Skin of body (tissue), 2 donors: Measurements from ENCODE around the gene ACTR2. TPM values are rescaled to one million over a fixed set of nuclear protein-coding genes. Genes with fewer than 3 reads are reported as not detected.
"Not testable (repeated sequence)": the region's sequence is repeated elsewhere in the genome, so short reads cannot be mapped to it uniquely, and the experiment has no call there.

Source experiments
- DNase-seq: peaks from one replicate; lab custom pipeline; 2025; lab: John Stamatoyannopoulos, UW
- total RNA-seq: library from RNA; depleted of rRNA; stranded (reverse); fragments of >200 nt; gene quantifications from one replicate; pipeline ENCODE4 v1.2.3, GENCODE V29; 2014

The ACTR2 gene
- total RNA-seq, 1 donor from 2014 or later, result 126 TPM

DNA sequence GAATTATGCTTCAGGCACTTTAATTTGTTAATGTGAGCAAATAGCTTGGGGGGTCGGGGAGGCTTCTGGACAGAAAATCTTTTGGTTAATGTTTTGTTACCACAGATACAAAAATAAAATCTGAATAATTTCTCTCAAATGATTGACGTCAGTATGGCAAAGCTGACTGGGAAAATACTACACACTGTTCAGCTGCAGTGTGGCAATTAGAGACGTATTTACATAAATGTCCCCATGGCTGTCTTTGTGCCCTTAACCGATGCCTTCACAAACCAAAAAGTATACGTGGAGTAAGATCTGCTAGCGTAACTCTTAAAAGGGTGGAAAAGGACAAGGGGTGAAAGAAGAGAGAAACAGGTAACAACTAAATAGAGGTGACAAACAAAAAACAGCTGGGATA, 83.4 kb downstream of the ACTR2 start:
- no peak for DNase-seq

DNA sequence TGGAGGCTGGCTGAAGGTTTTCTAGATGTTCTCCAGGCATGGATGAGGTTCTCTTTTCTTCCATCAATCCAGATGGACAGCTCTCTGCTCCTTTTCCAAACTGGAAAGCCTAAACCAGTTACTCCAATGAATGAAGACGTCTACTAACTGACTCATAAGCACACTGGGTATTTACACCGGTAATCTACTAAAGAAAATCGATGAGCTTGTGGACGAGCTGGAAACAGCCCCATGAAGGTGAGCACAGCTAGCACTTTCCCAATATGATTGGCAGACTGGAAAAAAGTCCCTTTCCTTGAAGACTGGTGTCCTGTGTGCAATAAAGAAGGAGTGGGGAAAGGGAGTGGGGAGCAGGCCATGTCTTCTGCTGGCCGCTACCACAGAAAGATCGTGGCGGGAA, 84.0 kb downstream of the ACTR2 start:
- DNase-seq, result no peak

DNA sequence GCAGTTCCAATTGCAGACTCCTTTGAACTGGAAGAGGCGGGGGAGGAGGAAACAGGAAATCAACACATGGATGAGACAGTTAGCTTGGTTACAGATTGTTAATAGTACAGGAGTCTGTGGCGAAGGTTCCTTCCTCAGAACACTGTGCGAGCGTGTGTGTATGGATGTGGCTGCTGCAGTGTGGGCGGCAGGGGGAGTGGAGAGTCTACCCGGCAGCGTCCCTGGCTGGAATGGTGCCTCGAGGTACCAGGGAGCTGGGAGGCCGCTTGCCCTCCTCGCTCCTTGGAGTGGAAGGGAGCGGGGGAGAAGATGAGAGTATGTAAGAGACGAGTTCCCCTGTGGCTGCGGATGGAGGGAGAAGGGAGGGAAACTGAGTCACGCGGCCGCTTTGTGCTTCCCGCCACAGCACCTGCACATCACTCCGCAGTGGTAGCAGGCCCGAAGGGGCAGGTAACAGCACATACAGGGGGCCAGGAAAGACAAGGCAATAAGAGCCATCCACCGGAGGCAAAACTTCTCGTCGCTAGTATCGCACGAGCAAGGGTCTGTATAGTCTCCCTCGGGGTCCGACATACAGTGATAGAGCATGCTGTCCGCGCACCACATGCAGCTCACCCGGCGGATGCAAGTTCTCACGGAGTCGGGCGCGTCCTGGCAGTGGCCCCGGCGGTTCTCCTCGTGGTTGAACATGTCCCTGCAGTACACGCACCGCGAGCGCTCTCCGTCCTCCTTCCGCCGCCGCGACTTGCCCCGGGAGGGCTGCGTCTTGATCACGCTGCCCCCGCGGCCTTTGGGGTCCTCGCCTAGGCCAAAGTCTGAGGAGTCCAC, 85.7 kb downstream of the ACTR2 start:
- DNase-seq, result no peak

DNA sequence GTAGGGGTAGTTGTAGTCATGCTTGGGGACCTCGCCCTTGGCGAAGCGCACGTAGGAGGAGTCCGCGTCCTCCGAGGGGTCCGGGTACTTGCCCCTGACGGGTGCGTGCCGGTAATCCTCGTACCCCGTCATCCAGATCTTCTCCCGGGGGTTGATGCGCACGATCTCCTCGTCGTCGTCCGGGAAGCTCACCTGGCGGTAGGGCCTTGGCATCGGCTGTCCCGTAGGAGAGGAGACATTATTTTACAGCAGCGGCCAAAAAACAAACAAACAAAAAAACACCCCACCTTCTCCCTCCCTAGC, 86.3 kb downstream of the ACTR2 start:
- DNase-seq, result no peak

DNA sequence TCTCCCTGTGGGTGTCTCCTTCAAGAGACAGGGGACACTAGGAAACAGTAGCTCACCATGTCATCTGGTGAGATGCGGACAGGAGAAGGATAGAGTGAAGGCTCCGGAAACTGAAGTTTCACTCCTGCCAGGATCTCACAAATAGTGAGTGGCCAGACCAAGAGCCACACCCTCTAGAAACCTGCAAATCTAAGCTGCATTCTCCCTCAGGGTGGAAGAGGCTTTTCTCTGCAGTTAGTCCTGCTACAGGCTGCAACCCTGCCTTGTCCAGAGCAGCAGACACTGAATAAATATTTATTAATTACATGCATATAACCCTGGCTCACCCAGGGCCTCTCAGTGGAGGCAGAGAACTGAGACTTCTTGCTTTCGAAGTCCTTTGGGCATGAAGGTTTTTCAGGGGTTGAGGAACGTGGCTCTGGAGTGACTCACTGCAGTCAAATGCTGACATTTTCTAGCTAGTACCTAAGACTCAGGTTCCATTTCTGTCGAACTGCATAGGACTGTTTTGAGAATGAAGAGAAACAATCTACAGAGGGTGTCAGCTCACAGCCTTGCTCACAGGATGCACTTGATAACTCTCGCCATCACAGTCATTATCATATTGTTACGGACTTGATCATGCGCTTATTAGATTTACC, 87.3 kb downstream of the ACTR2 start:
- no peak for DNase-seq

DNA sequence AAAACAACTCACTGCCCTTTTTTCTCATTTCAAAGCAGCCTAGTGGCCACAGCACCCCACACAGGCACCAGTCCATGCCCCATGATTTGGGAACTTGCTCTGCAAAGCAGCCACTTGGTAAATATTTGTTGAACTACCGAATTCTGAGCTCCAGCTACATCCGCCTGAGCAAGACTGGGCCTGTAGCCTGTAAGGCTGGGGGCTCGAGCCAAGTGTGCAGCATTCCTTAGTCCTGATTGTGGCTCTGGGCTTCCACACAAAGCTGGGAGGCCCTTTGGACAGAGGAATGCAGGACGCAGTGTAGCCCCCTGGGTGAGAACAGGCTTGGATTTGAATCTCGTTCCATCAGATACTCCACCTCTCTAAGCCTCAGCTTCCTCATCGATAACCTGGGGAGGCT, 88.4 kb downstream of the ACTR2 start:
- peak; percentile 37 for DNase-seq

GRCh38 chr2:65317351-65317750, 89.7 kb downstream of the ACTR2 start:
- not testable (repeated sequence) for DNase-seq

GRCh38 chr2:65317841-65318240, 90.2 kb downstream of the ACTR2 start:
- DNase-seq, result no peak

DNA sequence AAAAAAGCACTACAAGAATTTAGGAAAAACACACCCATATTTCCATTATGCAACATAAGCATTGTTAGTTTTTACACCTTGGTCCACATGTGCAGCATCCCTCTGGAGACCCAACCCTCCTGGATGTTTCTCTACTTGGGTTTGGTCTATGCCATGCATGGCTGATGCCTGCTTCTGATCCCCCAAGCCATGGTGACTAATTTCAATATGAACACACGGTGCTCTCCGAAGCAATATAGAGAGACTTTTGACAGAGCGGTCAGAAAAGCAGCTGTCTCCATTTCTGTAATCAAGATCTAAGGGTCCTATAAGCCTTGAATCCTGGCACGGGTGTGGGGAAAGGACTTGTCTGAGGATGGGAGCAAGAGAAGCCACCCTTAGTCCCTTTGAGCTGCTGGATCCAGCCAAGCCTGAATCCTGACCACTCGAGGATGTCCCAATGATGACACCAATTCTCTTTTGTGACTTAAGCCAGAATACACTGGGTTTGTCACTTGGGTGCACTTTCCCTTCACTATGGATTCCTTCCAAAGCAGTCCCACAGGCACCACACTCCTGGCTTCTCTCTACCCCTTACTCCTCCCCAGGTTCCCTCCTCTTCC, 91.5 kb downstream of the ACTR2 start:
- no peak for DNase-seq

GRCh38 chr2:65319674-65320041, 92.0 kb downstream of the ACTR2 start:
- no peak for DNase-seq

- no peak for DNase-seq
Observed at GRCh38 chr2:65320042-65320725, 92.6 kb downstream of the ACTR2 start.

Other genes with a start within 250 kb of the ACTR2 start
- 9.9 TPM for gene SLC1A4, start 238.4 kb upstream of the ACTR2 start, total RNA-seq
- gene CEP68, start 171.4 kb upstream of the ACTR2 start, total RNA-seq, result 20.3 TPM
- gene RAB1A, start 97.7 kb upstream of the ACTR2 start, total RNA-seq, result 78.1 TPM
- 11.4 TPM for gene SPRED2, start 204.8 kb downstream of the ACTR2 start, total RNA-seq